ENCODE data around the gene SARS1. TPM values are rescaled to one million over a fixed set of nuclear protein-coding genes. Genes with fewer than 3 reads are reported as not detected.

The SARS1 gene
- total and polyA plus RNA-seq, 2 of the 8 experiments (the other 6 are each of a cell fraction or from before 2014, with no cell fraction given), result 83.1 to 146 TPM

DNA sequence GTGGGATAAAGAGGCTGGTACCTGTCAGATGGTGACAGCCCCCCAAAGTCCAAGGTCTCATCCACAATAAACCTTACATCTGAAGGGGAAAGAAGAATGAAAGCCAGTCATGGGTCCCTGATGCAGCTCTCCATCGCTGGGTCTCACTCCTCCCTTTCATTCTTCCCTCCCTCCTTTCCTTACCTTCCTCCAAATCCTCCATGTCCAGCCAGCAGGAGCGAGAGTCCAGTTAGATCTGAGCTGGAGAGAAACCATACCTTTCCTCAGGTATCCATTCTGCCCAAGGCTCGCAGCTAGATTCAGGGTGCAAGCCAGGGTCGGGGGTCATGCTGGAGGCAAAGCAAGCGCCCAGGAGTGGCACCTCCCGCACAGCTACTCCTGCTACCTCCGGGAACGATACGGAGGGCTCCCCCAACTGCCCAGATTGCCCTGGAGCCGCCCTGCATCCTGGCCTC is 68.8 kb downstream of the SARS1 start:
- Histone ChIP-seq H3K9me3 (ENCODE audit: insufficient read depth in 2 of 2, low read depth in 1 of 2, low read length in 1 of 2) (no peaks in the 10 kb centered on the region), H3K23ac (ENCODE audit: insufficient read length) (no peak overlapping the region), H3K27me3 (replicated peaks in 1 of 4; ENCODE audit: control insufficient read depth in 3 of 4, extremely low read depth in 1 of 4, insufficient read depth in 3 of 4, low read length in 3 of 4) (no peaks in the 10 kb centered on the region), H3K27ac (ENCODE audit: low read depth, low read length) (peak overlapping the region; percentile 74; the same call in 1 of the 2 replicates), H3K36me3 (ENCODE audit: control insufficient read depth in 2 of 4, insufficient read depth in 4 of 4, low read length in 3 of 4) (peaks cover 10 to 22% (median 16%) of the 10 kb centered on the region in 4 experiments; a peak in 6 of 8 replicates), H2BK12ac (ENCODE audit: low read depth, low read length) (no peak overlapping the region), H3K79me2 (ENCODE audit: control insufficient read depth in 1 of 2, insufficient read depth in 2 of 2, low read length in 2 of 2) (peaks cover 0 to 16% of the 10 kb centered on the region in 2 experiments; a peak in 3 of 4 replicates), H3K4me1 (replicated peaks in 1 of 4; ENCODE audit: control insufficient read depth in 3 of 4, insufficient read depth in 4 of 4, low read length in 3 of 4) (peaks cover 10 to 12% (median 10%) of the 10 kb centered on the region in 4 experiments), H3K56ac (replicated peaks; ENCODE audit: insufficient read length, low read depth, low read length) (peak overlapping the region; percentile 7), H2AFZ (ENCODE audit: low read length) (0 out of 2 replicates have a peak overlapping the region, but pooled peaks have one; percentile 80), H3K79me1 (ENCODE audit: low read depth, low read length) (peaks cover 7% of the 10 kb centered on the region), H3K4me2 (ENCODE audit: insufficient read depth in 1 of 2, low read depth in 2 of 2, low read length in 2 of 2) (peak overlapping the region; percentile 84 to 91), H2BK15ac (ENCODE audit: low read length) (no peak overlapping the region), H2BK5ac (ENCODE audit: low read depth, low read length) (peak overlapping the region; percentile 76), H4K91ac (replicated peaks; ENCODE audit: insufficient read length, low read length) (peak overlapping the region; percentile 20), H3K14ac (ENCODE audit: insufficient read length) (no peak overlapping the region), H3K23me2 (ENCODE audit: low read depth, low read length) (peaks cover 12% of the 10 kb centered on the region), H2BK120ac (replicated peaks; ENCODE audit: low read depth, low read length) (no peak overlapping the region), H4K5ac (ENCODE audit: insufficient read length, low read depth, low read length) (no peak overlapping the region), H2BK20ac (ENCODE audit: low read length) (no peak overlapping the region), H3K9ac (replicated peaks in 1 of 4; ENCODE audit: extremely low read depth in 1 of 4, low read depth in 3 of 4, low read length in 3 of 4) (peak overlapping the region; percentile 1 to 65 (median 56); a peak in 6 of 7 replicates), H4K8ac (ENCODE audit: extremely low read depth, insufficient read depth, low read length) (no peak overlapping the region; the same call in 1 of the 2 replicates), H4K20me1 (replicated peaks in 1 of 2; ENCODE audit: control insufficient read depth in 1 of 2, insufficient read depth in 2 of 2, low read length in 2 of 2) (no peaks in the 10 kb centered on the region), H3K4me3 (ENCODE audit: extremely low read depth in 1 of 4, insufficient read depth in 2 of 4, low read depth in 3 of 4, low read length in 4 of 4) (peak overlapping the region; percentile 54 to 95 (median 86)), H3K4ac (replicated peaks; ENCODE audit: insufficient read length, low read depth, low read length) (no peak overlapping the region), H2AK5ac (ENCODE audit: low read depth, low read length) (no peak overlapping the region), H3K18ac (ENCODE audit: extremely low read depth, low read length) (peak overlapping the region; percentile 2)
- DNase-seq (ENCODE audit: low read depth in 1 of 2, low spot score in 2 of 2), result no peak
- POLR2A ChIA-PET (ENCODE audit: partially characterized antibody), result interaction anchor here (0.8 to 2.3 kb wide), 17 partner anchors 9 to 536 kb away, joined by 3 to 18 read pairs (median 4); partner anchors contain the start of genes MYBPHL, SARS1, SORT1 and STXBP3
- CTCF ChIA-PET (ENCODE audit: partially characterized antibody), result interaction anchor here (0.6 to 3.0 kb wide), 13 partner anchors 13 to 338 kb away, joined by 3 to 30 read pairs (median 3); partner anchors contain the start of genes CYB561D1 and SORT1
- FAIRE-seq, result no peak
- WGBS, 2 experiments (ENCODE audit: extremely low coverage in 1 of 2, insufficient coverage in 1 of 2, insufficient read length in 1 of 2, insufficient replicate concordance in 2 of 2, low coverage in 1 of 2, low lambda C conversion rate in 2 of 2, missing lambda C conversion rate in 1 of 2), result 1% methylated on average over 9 of the region's 10 CpGs; no CpG with 5 or more reads in 1 of the 2 experiments
- no peak for TF ChIP-seq JUND (IDR thresholded peaks at IDR 0.05; ENCODE audit: low read length)
- TF ChIP-seq, protein P1, sequence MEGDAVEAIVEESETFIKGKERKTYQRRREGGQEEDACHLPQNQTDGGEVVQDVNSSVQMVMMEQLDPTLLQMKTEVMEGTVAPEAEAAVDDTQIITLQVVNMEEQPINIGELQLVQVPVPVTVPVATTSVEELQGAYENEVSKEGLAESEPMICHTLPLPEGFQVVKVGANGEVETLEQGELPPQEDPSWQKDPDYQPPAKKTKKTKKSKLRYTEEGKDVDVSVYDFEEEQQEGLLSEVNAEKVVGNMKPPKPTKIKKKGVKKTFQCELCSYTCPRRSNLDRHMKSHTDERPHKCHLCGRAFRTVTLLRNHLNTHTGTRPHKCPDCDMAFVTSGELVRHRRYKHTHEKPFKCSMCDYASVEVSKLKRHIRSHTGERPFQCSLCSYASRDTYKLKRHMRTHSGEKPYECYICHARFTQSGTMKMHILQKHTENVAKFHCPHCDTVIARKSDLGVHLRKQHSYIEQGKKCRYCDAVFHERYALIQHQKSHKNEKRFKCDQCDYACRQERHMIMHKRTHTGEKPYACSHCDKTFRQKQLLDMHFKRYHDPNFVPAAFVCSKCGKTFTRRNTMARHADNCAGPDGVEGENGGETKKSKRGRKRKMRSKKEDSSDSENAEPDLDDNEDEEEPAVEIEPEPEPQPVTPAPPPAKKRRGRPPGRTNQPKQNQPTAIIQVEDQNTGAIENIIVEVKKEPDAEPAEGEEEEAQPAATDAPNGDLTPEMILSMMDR (IDR thresholded peaks at IDR 0.05; ENCODE audit: control extremely low read depth in 1 of 3, insufficient read depth in 1 of 3, low read depth in 1 of 3, low read length in 3 of 3), result peak in 1 of 3 experiments; percentile 1; a peak in 1 of 4 replicates
- no peak for TF ChIP-seq TBP (IDR thresholded peaks at IDR 0.05; ENCODE audit: low read depth, low read length)
- no peak for TF ChIP-seq CTBP2 (IDR thresholded peaks at IDR 0.05; ENCODE audit: borderline replicate concordance, insufficient read depth, insufficient read length, low read length)
- no peak for TF ChIP-seq FOSL1 (IDR thresholded peaks at IDR 0.05; ENCODE audit: insufficient read depth, low read depth, low read length)
